SK-N-DZ (cell line): ENCODE results near the gene STUB1.
A peak's percentile ranks its signal among the peaks of the same experiment; 100 is the strongest.

Experiments
- DNase-seq: peaks from one replicate; pipeline ENCODE4 v3.0.0-alpha.2; 2015; ENCODE audit warnings: low spot score

The STUB1 gene

GRCh38 chr16:666572-666971 is 13.6 kb upstream of the STUB1 start:
- no peak for DNase-seq

- DNase-seq, result no peak
Measured at GRCh38 chr16:667113-667779, 13.0 kb upstream of the STUB1 start.

GRCh38 chr16:667780-668518 is 12.3 kb upstream of the STUB1 start, which contains the start of gene RHOT2:
Gene RHOT2 (plus strand): TSS chr16:668132. CDS start chr16:668200, 68 bp downstream.
- peak; percentile 86 for DNase-seq

- no peak for DNase-seq
Measured at GRCh38 chr16:668519-669171, 11.6 kb upstream of the STUB1 start.

- no peak for DNase-seq
Measured at GRCh38 chr16:669666-670065, 10.5 kb upstream of the STUB1 start.

- DNase-seq, result no peak
Measured at GRCh38 chr16:670485-671352, 9.5 kb upstream of the STUB1 start.

- DNase-seq, result no peak
Measured at GRCh38 chr16:671353-672131, 8.7 kb upstream of the STUB1 start.

GRCh38 chr16:672371-672770 is 7.8 kb upstream of the STUB1 start:
- no peak for DNase-seq

- no peak for DNase-seq
Measured at GRCh38 chr16:672851-673250, 7.4 kb upstream of the STUB1 start.

GRCh38 chr16:673399-673991 is 6.7 kb upstream of the STUB1 start:
- DNase-seq, result no peak

GRCh38 chr16:674214-674881 is 5.9 kb upstream of the STUB1 start:
- no peak for DNase-seq

- DNase-seq, result peak; percentile 54
Measured at GRCh38 chr16:674968-675883, 5.0 kb upstream of the STUB1 start, which contains the start of gene RHBDL1. Gene RHBDL1 (plus strand): TSS chr16:675671. CDS start chr16:675791, 120 bp downstream.

- no peak for DNase-seq
Measured at GRCh38 chr16:675884-676564, 4.2 kb upstream of the STUB1 start.

- no peak for DNase-seq
Measured at GRCh38 chr16:676565-676902, 3.7 kb upstream of the STUB1 start.

GRCh38 chr16:676913-677312 is 3.3 kb upstream of the STUB1 start:
- DNase-seq, result no peak

GRCh38 chr16:677316-678190 is 2.7 kb upstream of the STUB1 start:
- no peak for DNase-seq

- DNase-seq, result no peak
Measured at GRCh38 chr16:678209-678857, 1.9 kb upstream of the STUB1 start.
